ENCODE data around the gene DNMBP. TPM values are rescaled to one million over a fixed set of nuclear protein-coding genes. Genes with fewer than 3 reads are reported as not detected.

DNMBP gene
- total RNA-seq, 1 experiment from 2014 or later, result 19.7 TPM

DNA sequence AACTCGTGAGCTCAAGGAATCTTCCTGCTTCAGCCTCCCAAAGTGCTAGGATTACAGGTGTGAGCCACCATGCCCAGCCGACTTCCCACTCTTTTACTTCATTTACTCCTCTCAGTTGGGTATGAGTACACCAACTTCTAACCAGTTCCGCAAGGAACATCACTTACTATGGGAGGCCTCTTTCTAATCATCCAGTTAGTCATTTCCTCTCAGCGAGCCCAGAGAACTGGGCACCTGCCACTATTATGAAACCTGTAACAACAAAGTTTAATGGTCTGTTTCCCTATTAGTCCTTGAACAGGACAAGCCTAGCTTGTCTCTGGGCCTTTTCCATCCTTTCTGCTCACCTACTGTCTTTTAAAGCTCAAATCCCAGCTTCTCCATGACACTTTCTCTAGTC lies 88.8 kb downstream of the DNMBP start:
- Mint-ChIP-seq H3K36me3 (peaks cover 9% of the 10 kb centered on the region; the same call in 1 of the 2 replicates), H3K4me1 (peaks cover 58% of the 10 kb centered on the region), H3K27ac (peak overlapping the region; percentile 74), H3K9me3 (0 out of 2 replicates have a peak, but pooled peaks cover 8% of the 10 kb centered on the region), H3K27me3 (ENCODE audit: low read depth) (no peaks in the 10 kb centered on the region), H3K4me3 (no peak overlapping the region)
- CTCF ChIA-PET, result no interaction called here
- POLR2A ChIA-PET, result interaction anchor here (1.4 kb wide), 1 partner anchor 10 kb away, joined by 3 read pairs; no protein-coding TSS in a partner anchor
- DNase-seq (ENCODE audit: low spot score) (no peak), ATAC-seq (no peak)
- 0 out of 2 replicates have a peak, but pooled peaks have one; percentile 5 for TF ChIP-seq ZNF121 (CRISPR knock-in tag; IDR thresholded peaks at IDR 0.05)
- no peak for TF ChIP-seq ZNF232 (CRISPR knock-in tag; IDR thresholded peaks at IDR 0.05)

DNA sequence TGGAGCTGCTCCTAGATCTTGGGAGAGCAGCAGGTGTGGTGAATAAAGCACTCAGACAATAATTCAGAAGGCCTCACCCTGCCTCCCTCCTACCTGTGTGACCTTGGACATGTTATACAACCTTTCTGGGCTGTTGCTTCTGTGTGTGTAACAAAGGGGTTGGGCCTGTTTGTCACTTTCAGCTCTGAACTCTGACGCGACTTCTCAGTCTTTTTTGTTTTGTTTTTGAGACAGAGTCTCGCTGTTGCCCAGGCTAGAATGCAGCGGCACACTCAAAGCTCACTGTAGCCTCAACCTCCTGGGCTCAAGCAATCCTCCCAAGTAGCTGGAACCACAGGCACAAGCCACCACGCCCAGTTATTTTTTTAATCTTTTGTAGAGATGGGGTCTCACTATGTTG lies 89.3 kb downstream of the DNMBP start:
- Mint-ChIP-seq H3K36me3 (peaks cover 9% of the 10 kb centered on the region; the same call in 1 of the 2 replicates), H3K4me1 (peaks cover 63% of the 10 kb centered on the region), H3K9me3 (0 out of 2 replicates have a peak, but pooled peaks cover 8% of the 10 kb centered on the region), H3K27me3 (ENCODE audit: low read depth) (no peaks in the 10 kb centered on the region), H3K27ac (peak overlapping the region; percentile 74), H3K4me3 (no peak overlapping the region)
- ATAC-seq (no peak), DNase-seq (ENCODE audit: low spot score) (no peak)
- TF ChIP-seq GRHL2 (CRISPR knock-in tag; IDR thresholded peaks at IDR 0.05; ENCODE audit: insufficient replicate concordance, severe bottlenecking), result no peak
- no peak for TF ChIP-seq TCF7 (CRISPR knock-in tag; IDR thresholded peaks at IDR 0.05; ENCODE audit: low read depth)
- TF ChIP-seq, protein P1, sequence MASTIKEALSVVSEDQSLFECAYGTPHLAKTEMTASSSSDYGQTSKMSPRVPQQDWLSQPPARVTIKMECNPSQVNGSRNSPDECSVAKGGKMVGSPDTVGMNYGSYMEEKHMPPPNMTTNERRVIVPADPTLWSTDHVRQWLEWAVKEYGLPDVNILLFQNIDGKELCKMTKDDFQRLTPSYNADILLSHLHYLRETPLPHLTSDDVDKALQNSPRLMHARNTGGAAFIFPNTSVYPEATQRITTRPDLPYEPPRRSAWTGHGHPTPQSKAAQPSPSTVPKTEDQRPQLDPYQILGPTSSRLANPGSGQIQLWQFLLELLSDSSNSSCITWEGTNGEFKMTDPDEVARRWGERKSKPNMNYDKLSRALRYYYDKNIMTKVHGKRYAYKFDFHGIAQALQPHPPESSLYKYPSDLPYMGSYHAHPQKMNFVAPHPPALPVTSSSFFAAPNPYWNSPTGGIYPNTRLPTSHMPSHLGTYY (CRISPR knock-in tag; IDR thresholded peaks at IDR 0.05), result no peak
- TF ChIP-seq SP1 (CRISPR knock-in tag; conservative IDR thresholded peaks at IDR 0.05), result no peak
- TF ChIP-seq, protein P2, sequence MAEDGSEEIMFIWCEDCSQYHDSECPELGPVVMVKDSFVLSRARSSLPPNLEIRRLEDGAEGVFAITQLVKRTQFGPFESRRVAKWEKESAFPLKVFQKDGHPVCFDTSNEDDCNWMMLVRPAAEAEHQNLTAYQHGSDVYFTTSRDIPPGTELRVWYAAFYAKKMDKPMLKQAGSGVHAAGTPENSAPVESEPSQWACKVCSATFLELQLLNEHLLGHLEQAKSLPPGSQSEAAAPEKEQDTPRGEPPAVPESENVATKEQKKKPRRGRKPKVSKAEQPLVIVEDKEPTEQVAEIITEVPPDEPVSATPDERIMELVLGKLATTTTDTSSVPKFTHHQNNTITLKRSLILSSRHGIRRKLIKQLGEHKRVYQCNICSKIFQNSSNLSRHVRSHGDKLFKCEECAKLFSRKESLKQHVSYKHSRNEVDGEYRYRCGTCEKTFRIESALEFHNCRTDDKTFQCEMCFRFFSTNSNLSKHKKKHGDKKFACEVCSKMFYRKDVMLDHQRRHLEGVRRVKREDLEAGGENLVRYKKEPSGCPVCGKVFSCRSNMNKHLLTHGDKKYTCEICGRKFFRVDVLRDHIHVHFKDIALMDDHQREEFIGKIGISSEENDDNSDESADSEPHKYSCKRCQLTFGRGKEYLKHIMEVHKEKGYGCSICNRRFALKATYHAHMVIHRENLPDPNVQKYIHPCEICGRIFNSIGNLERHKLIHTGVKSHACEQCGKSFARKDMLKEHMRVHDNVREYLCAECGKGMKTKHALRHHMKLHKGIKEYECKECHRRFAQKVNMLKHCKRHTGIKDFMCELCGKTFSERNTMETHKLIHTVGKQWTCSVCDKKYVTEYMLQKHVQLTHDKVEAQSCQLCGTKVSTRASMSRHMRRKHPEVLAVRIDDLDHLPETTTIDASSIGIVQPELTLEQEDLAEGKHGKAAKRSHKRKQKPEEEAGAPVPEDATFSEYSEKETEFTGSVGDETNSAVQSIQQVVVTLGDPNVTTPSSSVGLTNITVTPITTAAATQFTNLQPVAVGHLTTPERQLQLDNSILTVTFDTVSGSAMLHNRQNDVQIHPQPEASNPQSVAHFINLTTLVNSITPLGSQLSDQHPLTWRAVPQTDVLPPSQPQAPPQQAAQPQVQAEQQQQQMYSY (CRISPR knock-in tag; IDR thresholded peaks at IDR 0.05), result no peak
- no peak for TF ChIP-seq FOXP1 (CRISPR knock-in tag; IDR thresholded peaks at IDR 0.05; ENCODE audit: borderline replicate concordance)
- TF ChIP-seq JAZF1 (CRISPR knock-in tag; IDR thresholded peaks at IDR 0.05), result no peak
- TF ChIP-seq, protein P3, sequence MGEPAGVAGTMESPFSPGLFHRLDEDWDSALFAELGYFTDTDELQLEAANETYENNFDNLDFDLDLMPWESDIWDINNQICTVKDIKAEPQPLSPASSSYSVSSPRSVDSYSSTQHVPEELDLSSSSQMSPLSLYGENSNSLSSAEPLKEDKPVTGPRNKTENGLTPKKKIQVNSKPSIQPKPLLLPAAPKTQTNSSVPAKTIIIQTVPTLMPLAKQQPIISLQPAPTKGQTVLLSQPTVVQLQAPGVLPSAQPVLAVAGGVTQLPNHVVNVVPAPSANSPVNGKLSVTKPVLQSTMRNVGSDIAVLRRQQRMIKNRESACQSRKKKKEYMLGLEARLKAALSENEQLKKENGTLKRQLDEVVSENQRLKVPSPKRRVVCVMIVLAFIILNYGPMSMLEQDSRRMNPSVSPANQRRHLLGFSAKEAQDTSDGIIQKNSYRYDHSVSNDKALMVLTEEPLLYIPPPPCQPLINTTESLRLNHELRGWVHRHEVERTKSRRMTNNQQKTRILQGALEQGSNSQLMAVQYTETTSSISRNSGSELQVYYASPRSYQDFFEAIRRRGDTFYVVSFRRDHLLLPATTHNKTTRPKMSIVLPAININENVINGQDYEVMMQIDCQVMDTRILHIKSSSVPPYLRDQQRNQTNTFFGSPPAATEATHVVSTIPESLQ (CRISPR knock-in tag; IDR thresholded peaks at IDR 0.05), result no peak
- no peak for TF ChIP-seq NFYB (CRISPR knock-in tag; conservative IDR thresholded peaks at IDR 0.05; ENCODE audit: low read depth)
- no peak for TF ChIP-seq ETV6 (CRISPR knock-in tag; IDR thresholded peaks at IDR 0.05)
- TF ChIP-seq ZNF317 (CRISPR knock-in tag; IDR thresholded peaks at IDR 0.05; ENCODE audit: borderline replicate concordance, low read depth), result no peak
- TF ChIP-seq, protein P4, sequence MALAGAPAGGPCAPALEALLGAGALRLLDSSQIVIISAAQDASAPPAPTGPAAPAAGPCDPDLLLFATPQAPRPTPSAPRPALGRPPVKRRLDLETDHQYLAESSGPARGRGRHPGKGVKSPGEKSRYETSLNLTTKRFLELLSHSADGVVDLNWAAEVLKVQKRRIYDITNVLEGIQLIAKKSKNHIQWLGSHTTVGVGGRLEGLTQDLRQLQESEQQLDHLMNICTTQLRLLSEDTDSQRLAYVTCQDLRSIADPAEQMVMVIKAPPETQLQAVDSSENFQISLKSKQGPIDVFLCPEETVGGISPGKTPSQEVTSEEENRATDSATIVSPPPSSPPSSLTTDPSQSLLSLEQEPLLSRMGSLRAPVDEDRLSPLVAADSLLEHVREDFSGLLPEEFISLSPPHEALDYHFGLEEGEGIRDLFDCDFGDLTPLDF (CRISPR knock-in tag; IDR thresholded peaks at IDR 0.05), result no peak
- TF ChIP-seq NR1H2 (CRISPR knock-in tag; IDR thresholded peaks at IDR 0.05), result no peak
- TF ChIP-seq, protein P5, sequence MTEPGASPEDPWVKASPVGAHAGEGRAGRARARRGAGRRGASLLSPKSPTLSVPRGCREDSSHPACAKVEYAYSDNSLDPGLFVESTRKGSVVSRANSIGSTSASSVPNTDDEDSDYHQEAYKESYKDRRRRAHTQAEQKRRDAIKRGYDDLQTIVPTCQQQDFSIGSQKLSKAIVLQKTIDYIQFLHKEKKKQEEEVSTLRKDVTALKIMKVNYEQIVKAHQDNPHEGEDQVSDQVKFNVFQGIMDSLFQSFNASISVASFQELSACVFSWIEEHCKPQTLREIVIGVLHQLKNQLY (CRISPR knock-in tag; IDR thresholded peaks at IDR 0.05), result no peak
- no peak for TF ChIP-seq OVOL2 (CRISPR knock-in tag; IDR thresholded peaks at IDR 0.05; ENCODE audit: borderline replicate concordance)
- TF ChIP-seq, protein P6, sequence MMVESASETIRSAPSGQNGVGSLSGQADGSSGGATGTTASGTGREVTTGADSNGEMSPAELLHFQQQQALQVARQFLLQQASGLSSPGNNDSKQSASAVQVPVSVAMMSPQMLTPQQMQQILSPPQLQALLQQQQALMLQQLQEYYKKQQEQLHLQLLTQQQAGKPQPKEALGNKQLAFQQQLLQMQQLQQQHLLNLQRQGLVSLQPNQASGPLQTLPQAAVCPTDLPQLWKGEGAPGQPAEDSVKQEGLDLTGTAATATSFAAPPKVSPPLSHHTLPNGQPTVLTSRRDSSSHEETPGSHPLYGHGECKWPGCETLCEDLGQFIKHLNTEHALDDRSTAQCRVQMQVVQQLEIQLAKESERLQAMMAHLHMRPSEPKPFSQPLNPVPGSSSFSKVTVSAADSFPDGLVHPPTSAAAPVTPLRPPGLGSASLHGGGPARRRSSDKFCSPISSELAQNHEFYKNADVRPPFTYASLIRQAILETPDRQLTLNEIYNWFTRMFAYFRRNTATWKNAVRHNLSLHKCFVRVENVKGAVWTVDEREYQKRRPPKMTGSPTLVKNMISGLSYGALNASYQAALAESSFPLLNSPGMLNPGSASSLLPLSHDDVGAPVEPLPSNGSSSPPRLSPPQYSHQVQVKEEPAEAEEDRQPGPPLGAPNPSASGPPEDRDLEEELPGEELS (CRISPR knock-in tag; IDR thresholded peaks at IDR 0.05), result no peak
- no peak for TF ChIP-seq IRF2 (CRISPR knock-in tag; IDR thresholded peaks at IDR 0.05; ENCODE audit: borderline replicate concordance, low read depth)
- no peak for TF ChIP-seq FOXJ3 (CRISPR knock-in tag; IDR thresholded peaks at IDR 0.05; ENCODE audit: borderline replicate concordance)
- POLR2A ChIA-PET, result interaction anchor here (1.4 kb wide), 1 partner anchor 10 kb away, joined by 3 read pairs; no protein-coding TSS in a partner anchor
- CTCF ChIA-PET, result no interaction called here
